MM.1S (cell line): Measurements from ENCODE around the gene FAM180A.

Source experiments
- DNase-seq: peaks from one replicate; pipeline ENCODE4 v3.0.0-alpha.2; 2015
- H2AFZ ChIP-seq: fragments of 300-600 bp; sonication (generic); 2 replicates; pipeline ENCODE4 v1.6.0; 2016; ENCODE audit warnings: antibody characterized with exemption, low read length
- H3F3A ChIP-seq: fragments of 300-600 bp; sonication (generic); 2 replicates; pipeline ENCODE4 v1.6.1; 2016; ENCODE audit warnings: mild to moderate bottlenecking, antibody characterized with exemption, low read length, moderate library complexity, mixed read lengths; ENCODE audit not compliant: insufficient read depth
- H3K27ac ChIP-seq: fragments of 300-600 bp; sonication (generic); 2 replicates; pipeline ENCODE4 v1.5.1; 2016; ENCODE audit warnings: mild to moderate bottlenecking, low read length
- H3K27me3 ChIP-seq: fragments of 300-600 bp; sonication (generic); replicated peaks from 2 replicates; pipeline ENCODE4 v1.6.0; 2016; ENCODE audit warnings: low read length; ENCODE audit not compliant: insufficient read depth
- H3K36me3 ChIP-seq: fragments of 300-600 bp; sonication (generic); replicated peaks from 2 replicates; pipeline ENCODE4 v1.6.1; 2016; ENCODE audit warnings: mild to moderate bottlenecking, low read length, mixed read lengths; ENCODE audit not compliant: insufficient read depth
- H3K4me1 ChIP-seq: fragments of 300-600 bp; sonication (generic); 2 replicates; pipeline ENCODE4 v1.6.1; 2016; ENCODE audit warnings: low read length, mixed read lengths
- H3K4me2 ChIP-seq: fragments of 300-600 bp; sonication (generic); 2 replicates; pipeline ENCODE4 v1.6.0; 2016; ENCODE audit warnings: low read depth, low read length
- H3K4me3 ChIP-seq: fragments of 300-600 bp; sonication (generic); 2 replicates; pipeline ENCODE4 v1.5.1; 2016; ENCODE audit warnings: low read length, mixed read lengths
- H3K79me2 ChIP-seq: fragments of 300-600 bp; sonication (generic); 2 replicates; pipeline ENCODE4 v1.6.1; 2016; ENCODE audit warnings: mixed run types, low read length, mixed read lengths
- H3K9ac ChIP-seq: fragments of 300-600 bp; sonication (generic); 2 replicates; pipeline ENCODE4 v1.6.1; 2016; ENCODE audit warnings: low read length, mixed read lengths
- H3K9me2 ChIP-seq: fragments of 300-600 bp; sonication (generic); replicated peaks from 2 replicates; pipeline ENCODE4 v1.6.1; 2016; ENCODE audit warnings: mild to moderate bottlenecking, low read length, mixed read lengths; ENCODE audit not compliant: insufficient read depth
- H3K9me3 ChIP-seq: fragments of 300-600 bp; sonication (generic); replicated peaks from 2 replicates; pipeline ENCODE4 v1.6.1; 2016; ENCODE audit warnings: mild to moderate bottlenecking, low read length, mixed read lengths; ENCODE audit not compliant: insufficient read depth
- H4K20me1 ChIP-seq: fragments of 300-600 bp; sonication (generic); 2 replicates; pipeline ENCODE4 v1.6.1; 2016; ENCODE audit warnings: mild to moderate bottlenecking, low read length, moderate library complexity, mixed read lengths; ENCODE audit not compliant: insufficient read depth
- EZH2 ChIP-seq: fragments of 300-600 bp; sonication (generic); optimal IDR thresholded peaks from 2 replicates; pipeline ENCODE3; 2017; ENCODE audit warnings: low read depth, mild to moderate bottlenecking, antibody characterized with exemption, low read length, mixed read lengths
- EZH2phosphoT487 ChIP-seq: fragments of 300-600 bp; sonication (generic); IDR thresholded peaks from 2 replicates; pipeline ENCODE4 v1.6.1; 2018; ENCODE audit warnings: antibody characterized with exemption, low read length
- TF ChIP-seq, protein P1 (sequence below): fragments of 300-600 bp; sonication (generic); IDR thresholded peaks from 2 replicates; pipeline ENCODE4 v1.5.1; 2016; ENCODE audit warnings: antibody characterized with exemption, low read length, mixed read lengths

Gene FAM180A

DNA sequence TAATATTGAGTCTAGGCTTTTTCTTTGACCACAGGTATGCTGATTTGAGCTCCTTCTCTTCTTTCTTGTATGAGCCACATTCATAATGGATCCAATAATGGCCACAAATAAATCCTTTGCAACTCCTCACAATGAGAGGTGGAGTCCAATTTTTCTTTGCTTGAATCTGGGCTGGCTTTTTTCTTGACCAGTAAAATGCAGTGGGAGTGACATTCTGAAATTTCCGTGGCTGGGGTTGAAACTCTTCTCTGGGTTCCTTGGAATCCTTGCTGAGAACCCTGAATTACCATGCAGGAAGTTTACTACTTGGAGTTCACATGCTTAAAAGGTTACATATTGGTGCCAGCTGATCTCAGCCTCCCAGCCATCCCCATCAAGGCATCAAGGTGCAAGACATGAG is 22.4 kb upstream of the FAM180A start:
- Histone ChIP-seq H3K27ac (no peak overlapping the region), H3K4me2 (no peak overlapping the region), H2AFZ (no peak overlapping the region), H3K4me3 (no peak overlapping the region), H3K36me3 (no peaks in the 10 kb centered on the region), H3F3A (no peaks in the 10 kb centered on the region), H3K9me3 (no peaks in the 10 kb centered on the region), H3K4me1 (no peaks in the 10 kb centered on the region), H3K9ac (no peak overlapping the region), H3K79me2 (no peaks in the 10 kb centered on the region), H4K20me1 (no peaks in the 10 kb centered on the region), H3K9me2 (no peaks in the 10 kb centered on the region), H3K27me3 (no peaks in the 10 kb centered on the region)
- DNase-seq = no peak
- no peak for TF ChIP-seq EZH2phosphoT487
- TF ChIP-seq, protein P1, sequence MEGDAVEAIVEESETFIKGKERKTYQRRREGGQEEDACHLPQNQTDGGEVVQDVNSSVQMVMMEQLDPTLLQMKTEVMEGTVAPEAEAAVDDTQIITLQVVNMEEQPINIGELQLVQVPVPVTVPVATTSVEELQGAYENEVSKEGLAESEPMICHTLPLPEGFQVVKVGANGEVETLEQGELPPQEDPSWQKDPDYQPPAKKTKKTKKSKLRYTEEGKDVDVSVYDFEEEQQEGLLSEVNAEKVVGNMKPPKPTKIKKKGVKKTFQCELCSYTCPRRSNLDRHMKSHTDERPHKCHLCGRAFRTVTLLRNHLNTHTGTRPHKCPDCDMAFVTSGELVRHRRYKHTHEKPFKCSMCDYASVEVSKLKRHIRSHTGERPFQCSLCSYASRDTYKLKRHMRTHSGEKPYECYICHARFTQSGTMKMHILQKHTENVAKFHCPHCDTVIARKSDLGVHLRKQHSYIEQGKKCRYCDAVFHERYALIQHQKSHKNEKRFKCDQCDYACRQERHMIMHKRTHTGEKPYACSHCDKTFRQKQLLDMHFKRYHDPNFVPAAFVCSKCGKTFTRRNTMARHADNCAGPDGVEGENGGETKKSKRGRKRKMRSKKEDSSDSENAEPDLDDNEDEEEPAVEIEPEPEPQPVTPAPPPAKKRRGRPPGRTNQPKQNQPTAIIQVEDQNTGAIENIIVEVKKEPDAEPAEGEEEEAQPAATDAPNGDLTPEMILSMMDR = no peak
- no peak for TF ChIP-seq EZH2

DNA sequence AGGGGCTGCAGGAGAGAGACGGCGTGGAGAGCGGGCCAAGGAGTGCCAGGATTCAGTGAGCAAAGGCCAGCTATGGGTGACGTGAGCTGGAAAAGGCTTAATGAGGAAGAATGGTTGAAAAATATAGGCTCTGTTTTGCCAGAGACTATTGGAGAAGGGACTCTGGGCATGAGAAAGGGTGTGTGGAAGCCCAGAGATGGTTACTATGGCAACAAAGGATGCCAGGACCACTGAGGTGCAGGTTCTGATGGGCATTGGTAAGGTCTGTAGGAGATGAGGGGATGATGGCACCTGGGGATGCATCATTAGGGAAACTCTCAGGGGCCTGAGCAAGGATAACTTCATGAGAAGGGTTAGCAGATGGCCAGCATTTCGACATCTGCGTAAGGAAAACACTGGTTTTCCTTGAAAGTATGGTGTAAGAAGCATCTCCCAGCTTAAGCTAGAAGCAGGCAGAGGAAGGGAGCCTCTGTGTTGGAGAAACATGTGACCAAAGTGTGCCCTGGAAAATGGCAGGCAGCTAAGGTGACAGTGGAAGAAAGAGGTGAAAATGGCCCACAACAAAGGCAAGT is 21.6 kb upstream of the FAM180A start:
- H3K9me2 ChIP-seq = no peaks in the 10 kb centered on the region
- H4K20me1 ChIP-seq = no peaks in the 10 kb centered on the region
- no peak overlapping the region for H3K27ac ChIP-seq
- no peak overlapping the region for H3K4me3 ChIP-seq
- H3K79me2 ChIP-seq = no peaks in the 10 kb centered on the region
- no peak overlapping the region for H2AFZ ChIP-seq
- H3F3A ChIP-seq = no peaks in the 10 kb centered on the region
- no peaks in the 10 kb centered on the region for H3K36me3 ChIP-seq
- TF ChIP-seq, protein P1 = no peak
- TF ChIP-seq EZH2phosphoT487 = no peak
- no peak for TF ChIP-seq EZH2
- no peaks in the 10 kb centered on the region for H3K9me3 ChIP-seq
- no peak overlapping the region for H3K4me2 ChIP-seq
- no peaks in the 10 kb centered on the region for H3K4me1 ChIP-seq
- no peak overlapping the region for H3K9ac ChIP-seq
- no peak for DNase-seq
- H3K27me3 ChIP-seq = no peaks in the 10 kb centered on the region

DNA sequence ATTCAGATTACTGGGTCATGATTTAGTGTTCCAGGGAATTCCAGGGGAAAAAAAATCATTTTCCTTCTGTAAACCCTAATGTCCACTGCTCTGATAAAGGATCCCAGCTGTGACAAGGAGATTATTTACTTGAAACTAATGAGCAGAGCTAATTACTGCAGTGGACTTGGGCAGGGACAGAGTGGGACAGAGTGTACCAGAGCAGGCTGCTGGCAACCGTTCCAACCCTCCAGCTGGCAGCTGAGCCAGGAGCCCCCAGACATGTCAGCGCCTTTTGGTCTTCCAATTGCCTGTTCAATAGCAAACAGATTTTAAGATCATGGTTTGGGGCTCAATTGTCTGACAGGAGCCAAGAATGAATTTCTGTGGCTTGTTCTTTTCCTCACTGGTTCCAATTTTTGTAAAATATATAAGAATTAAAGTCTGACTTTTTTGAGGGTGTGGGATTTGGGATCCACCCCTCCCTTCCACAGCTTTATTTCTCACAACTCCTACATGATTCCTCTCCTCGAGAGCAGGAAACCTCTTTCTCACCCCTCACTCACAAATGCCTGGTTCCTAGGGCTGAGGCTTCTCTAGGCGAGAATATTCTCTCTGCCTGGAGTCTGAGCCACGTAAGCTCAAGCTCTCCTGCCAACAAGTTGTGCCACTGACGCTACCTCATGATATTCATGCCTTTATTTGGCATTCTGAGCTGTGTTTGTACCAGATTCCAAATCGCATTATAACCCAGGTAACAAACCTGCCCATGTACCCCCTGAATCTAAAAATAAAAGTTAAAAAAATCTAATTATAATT is 20.6 kb upstream of the FAM180A start:
- no peaks in the 10 kb centered on the region for H3K79me2 ChIP-seq
- no peak for DNase-seq
- no peaks in the 10 kb centered on the region for H3K9me2 ChIP-seq
- no peaks in the 10 kb centered on the region for H3K4me1 ChIP-seq
- TF ChIP-seq, protein P1 = no peak
- TF ChIP-seq EZH2phosphoT487 = no peak
- TF ChIP-seq EZH2 = no peak
- no peaks in the 10 kb centered on the region for H4K20me1 ChIP-seq
- no peaks in the 10 kb centered on the region for H3K27me3 ChIP-seq
- no peak overlapping the region for H3K27ac ChIP-seq
- H3K9me3 ChIP-seq = no peaks in the 10 kb centered on the region
- H2AFZ ChIP-seq = no peak overlapping the region
- H3K4me2 ChIP-seq = no peak overlapping the region
- no peak overlapping the region for H3K9ac ChIP-seq
- H3F3A ChIP-seq = no peaks in the 10 kb centered on the region
- no peak overlapping the region for H3K4me3 ChIP-seq
- H3K36me3 ChIP-seq = no peaks in the 10 kb centered on the region
